CD14-positive monocyte (primary cell): Measurements from ENCODE around the gene GPC6. TPM values are rescaled to one million over a fixed set of nuclear protein-coding genes. Genes with fewer than 3 reads are reported as not detected.

Experiments used
- DNase-seq, 3 donors: peaks; one replicate each; pipeline ENCODE4 v3.0.0-alpha.2; 2011 to 2022
- H2AFZ ChIP-seq: 2 replicates; pipeline ENCODE4 v1.6.0; 2012; ENCODE audit warnings: mild to moderate bottlenecking, low read depth, low read length, inconsistent platforms; ENCODE audit not compliant: insufficient read depth, poor library complexity, severe bottlenecking
- H3K27ac ChIP-seq, 2 donors: 1 replicate in 1 of 2; 2 replicates in 1 of 2; pipeline ENCODE4 v1.5.1; 2012 to 2013; ENCODE audit warnings: low read length in 2 of 2, control low read depth in 1 of 2, inconsistent platforms in 1 of 2, low read depth in 1 of 2, mild to moderate bottlenecking in 1 of 2
- H3K27me3 ChIP-seq, 2 donors: one replicate each; pipeline versions ENCODE4 v1.6.0 to v1.6.1; 2011 to 2013; ENCODE audit warnings: low read length in 2 of 2; ENCODE audit not compliant: control insufficient read depth in 2 of 2, insufficient read depth in 2 of 2
- H3K36me3 ChIP-seq, 2 donors: replicated peaks in 1 of 2; 1 replicate in 1 of 2; 2 replicates in 1 of 2; pipeline versions ENCODE4 v1.5.1 to v1.6.1; 2012 to 2013; ENCODE audit warnings: low read length in 2 of 2, control low read depth in 1 of 2, inconsistent platforms in 1 of 2, mild to moderate bottlenecking in 1 of 2; ENCODE audit not compliant: insufficient read depth in 2 of 2, control insufficient read depth in 1 of 2
- H3K4me1 ChIP-seq, 2 donors: 1 replicate in 1 of 2; 2 replicates in 1 of 2; pipeline versions ENCODE4 v1.5.1 to v1.6.1; 2012 to 2013; ENCODE audit warnings: low read length in 2 of 2, control low read depth in 1 of 2, inconsistent platforms in 1 of 2, mild to moderate bottlenecking in 1 of 2, moderate library complexity in 1 of 2; ENCODE audit not compliant: insufficient read depth in 2 of 2, control insufficient read depth in 1 of 2
- H3K4me2 ChIP-seq: replicated peaks from 2 replicates; pipeline ENCODE3; 2012; ENCODE audit warnings: low read length, moderate library complexity, mild to moderate bottlenecking; ENCODE audit not compliant: poor library complexity, severe bottlenecking; ENCODE audit errors: extremely low read depth
- H3K4me3 ChIP-seq, 3 experiments: fragments of 200-600 bp in 1 of 3; sonication (generic) in 1 of 3; replicated peaks in 1 of 3; 1 replicate in 2 of 3; 2 replicates in 1 of 3; pipeline ENCODE4 v1.5.1; 2011 to 2013; ENCODE audit warnings: low read length in 3 of 3, mild to moderate bottlenecking in 3 of 3, control low read depth in 2 of 3, low read depth in 2 of 3, inconsistent platforms in 1 of 3, moderate library complexity in 1 of 3
- H3K79me2 ChIP-seq: 2 replicates; pipeline ENCODE4 v1.6.0; 2012; ENCODE audit warnings: mild to moderate bottlenecking, control low read depth, inconsistent platforms, low read length, moderate library complexity; ENCODE audit not compliant: insufficient read depth
- H3K9ac ChIP-seq: 2 replicates; pipeline ENCODE4 v1.6.0; 2017; ENCODE audit warnings: low read length, mild to moderate bottlenecking; ENCODE audit not compliant: insufficient read depth, poor library complexity, severe bottlenecking
- H3K9me3 ChIP-seq, 2 donors: replicated peaks in 1 of 2; 1 replicate in 1 of 2; 2 replicates in 1 of 2; pipeline versions ENCODE4 v1.5.1 to v1.6.1; 2012 to 2013; ENCODE audit warnings: low read length in 2 of 2, control low read depth in 1 of 2; ENCODE audit not compliant: control insufficient read depth in 1 of 2, insufficient read depth in 1 of 2
- H4K20me1 ChIP-seq: 2 replicates; pipeline ENCODE4 v1.6.0; 2012; ENCODE audit warnings: mild to moderate bottlenecking, low read length, control low read depth, moderate library complexity; ENCODE audit not compliant: insufficient read depth
- H3K27ac Mint-ChIP-seq, 7 donors: one replicate each; pipeline ENCODE4 v1.8.0; 2020; ENCODE audit warnings: mild to moderate bottlenecking in 7 of 7, mixed read lengths in 7 of 7, moderate library complexity in 6 of 7, inconsistent platforms in 2 of 7
- H3K27me3 Mint-ChIP-seq, 3 donors: one replicate each; pipeline ENCODE4 v1.8.0; 2021 to 2022; ENCODE audit warnings: low read depth in 3 of 3, mild to moderate bottlenecking in 3 of 3, mixed read lengths in 3 of 3, moderate library complexity in 3 of 3, inconsistent platforms in 1 of 3
- H3K36me3 Mint-ChIP-seq, 2 donors: one replicate each; pipeline ENCODE4 v1.8.0; 2020; ENCODE audit warnings: mixed read lengths in 2 of 2, inconsistent platforms in 1 of 2, mild to moderate bottlenecking in 1 of 2
- H3K4me1 Mint-ChIP-seq: one replicate; pipeline ENCODE4 v1.8.0; 2020; ENCODE audit warnings: mild to moderate bottlenecking, mixed read lengths
- H3K4me3 Mint-ChIP-seq, 2 donors: one replicate each; pipeline ENCODE4 v1.8.0; 2020; ENCODE audit warnings: mild to moderate bottlenecking in 2 of 2, mixed read lengths in 2 of 2, moderate library complexity in 1 of 2
- H3K9me3 Mint-ChIP-seq, 7 donors: one replicate each; pipeline ENCODE4 v1.8.0; 2020 to 2022; ENCODE audit warnings: mixed read lengths in 7 of 7, mild to moderate bottlenecking in 6 of 7, moderate library complexity in 6 of 7, inconsistent platforms in 2 of 7
- WGBS: methylation state at CpG from one replicate; pipeline ENCODE4 v1.1.5; 2013; ENCODE audit warnings: missing lambda C conversion rate; ENCODE audit not compliant: insufficient coverage; 5-methylcytosine and 5-hydroxymethylcytosine counted together
- intact Hi-C, 2 donors: fragments of 100-400 bp; cut with micrococcal nuclease; formaldehyde crosslinking; loops; one replicate each; pipeline versions ENCODE4 v1.15.0 to v1.15.1; 2023
- polyA plus RNA-seq, 3 donors: library from polyadenylated mRNA; depleted of rRNA in 1 of 3; unstranded in 2 of 3; stranded (reverse) in 1 of 3; fragments of 300-500 nt in 2 of 3; fragments of >200 nt in 1 of 3; fragmentation: Illumina TruSeq in 2 of 3; gene quantifications; 1 replicate in 2 of 3; 2 replicates in 1 of 3; pipeline ENCODE4 v1.2.3, GENCODE V29; 2012 to 2021
- TF ChIP-seq, protein P1 (sequence below): fragments of 200-600 bp; IDR thresholded peaks from one replicate; pipeline ENCODE4 v1.8.0; 2022; ENCODE audit warnings: antibody characterized with exemption, mild to moderate bottlenecking

GPC6 gene
- polyA plus RNA-seq, 3 donors, result not detected

DNA sequence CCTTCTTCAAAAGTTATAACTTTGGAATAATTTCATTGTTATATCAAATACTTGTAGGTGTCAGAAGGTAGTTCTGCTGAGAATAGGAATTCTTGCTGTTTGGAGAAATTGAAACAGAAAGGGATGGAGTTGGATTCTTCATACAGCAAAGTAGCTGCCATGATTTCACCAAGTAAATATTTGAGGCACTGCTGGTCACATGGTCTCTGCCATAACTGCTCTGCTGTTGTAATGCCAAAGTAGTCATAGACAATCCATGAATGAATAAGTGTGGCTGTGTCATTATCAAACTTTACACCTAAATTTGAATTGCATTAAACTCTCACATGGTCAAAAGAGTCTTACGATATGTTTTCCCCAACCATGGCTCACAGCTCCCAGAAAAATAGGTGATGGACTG is 308.6 kb downstream of the GPC6 start:
- Mint-ChIP-seq H3K27ac (no peak overlapping the region), H3K9me3 (peaks cover 0 to 9% (median 2%) of the 10 kb centered on the region in 7 donors), H3K27me3 (peaks cover 0 to 1% (median 0%) of the 10 kb centered on the region in 3 donors), H3K36me3 (no peaks in the 10 kb centered on the region), H3K4me1 (no peaks in the 10 kb centered on the region), H3K4me3 (no peak overlapping the region)
- H3K9me3 ChIP-seq, result peaks cover 0 to 7% of the 10 kb centered on the region in 2 donors
- H3K27ac ChIP-seq, result no peak overlapping the region
- no CpG with 5 or more reads among the region's 1 CpG for WGBS
- no peaks in the 10 kb centered on the region for H3K79me2 ChIP-seq
- no peak overlapping the region for H2AFZ ChIP-seq
- no peak overlapping the region for H3K9ac ChIP-seq
- TF ChIP-seq, protein P1, sequence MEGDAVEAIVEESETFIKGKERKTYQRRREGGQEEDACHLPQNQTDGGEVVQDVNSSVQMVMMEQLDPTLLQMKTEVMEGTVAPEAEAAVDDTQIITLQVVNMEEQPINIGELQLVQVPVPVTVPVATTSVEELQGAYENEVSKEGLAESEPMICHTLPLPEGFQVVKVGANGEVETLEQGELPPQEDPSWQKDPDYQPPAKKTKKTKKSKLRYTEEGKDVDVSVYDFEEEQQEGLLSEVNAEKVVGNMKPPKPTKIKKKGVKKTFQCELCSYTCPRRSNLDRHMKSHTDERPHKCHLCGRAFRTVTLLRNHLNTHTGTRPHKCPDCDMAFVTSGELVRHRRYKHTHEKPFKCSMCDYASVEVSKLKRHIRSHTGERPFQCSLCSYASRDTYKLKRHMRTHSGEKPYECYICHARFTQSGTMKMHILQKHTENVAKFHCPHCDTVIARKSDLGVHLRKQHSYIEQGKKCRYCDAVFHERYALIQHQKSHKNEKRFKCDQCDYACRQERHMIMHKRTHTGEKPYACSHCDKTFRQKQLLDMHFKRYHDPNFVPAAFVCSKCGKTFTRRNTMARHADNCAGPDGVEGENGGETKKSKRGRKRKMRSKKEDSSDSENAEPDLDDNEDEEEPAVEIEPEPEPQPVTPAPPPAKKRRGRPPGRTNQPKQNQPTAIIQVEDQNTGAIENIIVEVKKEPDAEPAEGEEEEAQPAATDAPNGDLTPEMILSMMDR, result no peak
- no peaks in the 10 kb centered on the region for H3K4me1 ChIP-seq
- no peaks in the 10 kb centered on the region for H3K27me3 ChIP-seq
- H3K4me3 ChIP-seq, result no peak overlapping the region
- intact Hi-C loops, result no loop called here
- no peak for DNase-seq
- no peaks in the 10 kb centered on the region for H4K20me1 ChIP-seq
- H3K4me2 ChIP-seq, result no peak overlapping the region
- H3K36me3 ChIP-seq, result no peaks in the 10 kb centered on the region

- WGBS, result 73% methylated on average over 3 of the region's 6 CpGs
- peaks cover 0 to 6% (median 2%) of the 10 kb centered on the region in 7 donors for H3K9me3 Mint-ChIP-seq
- no peak for DNase-seq
- Histone ChIP-seq H3K4me2 (no peak overlapping the region), H3K79me2 (no peaks in the 10 kb centered on the region), H3K36me3 (no peaks in the 10 kb centered on the region), H4K20me1 (no peaks in the 10 kb centered on the region), H3K4me3 (no peak overlapping the region), H3K27ac (no peak overlapping the region), H3K9me3 (peaks cover 0 to 7% of the 10 kb centered on the region in 2 donors), H2AFZ (no peak overlapping the region), H3K9ac (no peak overlapping the region), H3K27me3 (no peaks in the 10 kb centered on the region), H3K4me1 (no peaks in the 10 kb centered on the region)
- H3K36me3 Mint-ChIP-seq, result no peaks in the 10 kb centered on the region
- intact Hi-C loops, result no loop called here
- no peak overlapping the region for H3K27ac Mint-ChIP-seq
- H3K4me1 Mint-ChIP-seq, result no peaks in the 10 kb centered on the region
- H3K27me3 Mint-ChIP-seq, result no peaks in the 10 kb centered on the region
- TF ChIP-seq, protein P1, result no peak
- H3K4me3 Mint-ChIP-seq, result no peak overlapping the region
Measured at GRCh38 chr13:93539914-93540313, 313.3 kb downstream of the GPC6 start.
